ENCODE measurements around the gene OR4K1. TPM values are rescaled to one million over a fixed set of nuclear protein-coding genes. Genes with fewer than 3 reads are reported as not detected.

Gene OR4K1
- total RNA-seq, 1 experiment from 2014 or later = not detected

DNA sequence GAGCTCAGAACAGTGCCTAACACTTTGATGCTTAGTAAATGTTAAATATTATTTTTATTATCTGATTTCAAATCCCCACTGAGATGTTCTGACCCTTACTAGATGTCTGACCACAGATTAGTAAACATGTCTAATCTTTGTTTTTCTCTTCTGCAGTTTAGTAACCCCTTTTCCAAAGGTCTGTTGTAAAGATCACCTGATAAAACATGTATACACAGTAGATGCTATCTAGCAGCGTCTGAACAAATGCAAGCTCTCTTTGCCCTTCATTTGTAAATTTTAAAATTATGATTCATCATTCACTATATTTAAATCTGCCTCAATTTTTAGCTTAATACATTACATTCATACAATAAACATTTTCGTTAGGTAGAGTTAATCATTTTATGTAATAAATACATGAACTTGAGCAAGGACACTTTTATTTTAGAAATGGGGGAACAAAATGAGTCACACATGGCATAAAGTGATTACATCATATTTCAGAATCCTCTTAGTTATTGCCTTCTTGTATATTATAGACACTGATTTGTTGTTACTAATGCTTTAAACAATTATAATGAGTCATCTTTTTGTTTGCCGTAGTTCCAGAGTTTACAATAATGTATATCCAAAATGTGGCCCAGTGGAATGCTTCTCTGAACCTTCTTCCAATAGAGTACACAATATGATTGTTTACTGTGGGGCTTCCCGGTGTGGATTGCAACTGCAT lies 12.0 kb upstream of the OR4K1 start:
- Histone ChIP-seq H3K9me2 (ENCODE audit: insufficient read depth) (no peaks in the 10 kb centered on the region), H3K27ac (ENCODE audit: low read depth, low read length) (no peak overlapping the region), H3K4me1 (ENCODE audit: control insufficient read depth in 1 of 2, insufficient read depth in 2 of 2, low read length in 2 of 2) (no peaks in the 10 kb centered on the region), H3K9me3 (ENCODE audit: control insufficient read depth in 1 of 2, insufficient read depth in 1 of 2, low read depth in 1 of 2, low read length in 2 of 2) (peaks cover 29 to 44% of the 10 kb centered on the region in 2 experiments; a peak in 3 of 4 replicates), H3K9ac (ENCODE audit: low read length) (no peak overlapping the region), H3K36me3 (ENCODE audit: control insufficient read depth in 1 of 2, insufficient read depth in 2 of 2, low read length in 2 of 2) (no peaks in the 10 kb centered on the region), H3K4me2 (ENCODE audit: low read length) (no peak overlapping the region), H2AFZ (ENCODE audit: low read depth, low read length, poor library complexity, severe bottlenecking) (no peak overlapping the region), H3K27me3 (ENCODE audit: insufficient read depth, low read length) (no peaks in the 10 kb centered on the region), H3K79me2 (ENCODE audit: insufficient read depth, low read length) (no peaks in the 10 kb centered on the region), H4K20me1 (ENCODE audit: insufficient read depth) (no peaks in the 10 kb centered on the region), H3K4me3 (replicated peaks in 1 of 2; ENCODE audit: low read depth in 1 of 2, low read length in 2 of 2) (no peak overlapping the region)
- ChIA-PET RAD21 (ENCODE audit: low non-redundant PET in 1 of 2, low total read pairs in 2 of 2, uncharacterized antibody in 2 of 2, unreplicated experiment in 2 of 2) (no interaction called here), CTCF (no interaction called here), POLR2A (no interaction called here)
- TF ChIP-seq, protein P1, sequence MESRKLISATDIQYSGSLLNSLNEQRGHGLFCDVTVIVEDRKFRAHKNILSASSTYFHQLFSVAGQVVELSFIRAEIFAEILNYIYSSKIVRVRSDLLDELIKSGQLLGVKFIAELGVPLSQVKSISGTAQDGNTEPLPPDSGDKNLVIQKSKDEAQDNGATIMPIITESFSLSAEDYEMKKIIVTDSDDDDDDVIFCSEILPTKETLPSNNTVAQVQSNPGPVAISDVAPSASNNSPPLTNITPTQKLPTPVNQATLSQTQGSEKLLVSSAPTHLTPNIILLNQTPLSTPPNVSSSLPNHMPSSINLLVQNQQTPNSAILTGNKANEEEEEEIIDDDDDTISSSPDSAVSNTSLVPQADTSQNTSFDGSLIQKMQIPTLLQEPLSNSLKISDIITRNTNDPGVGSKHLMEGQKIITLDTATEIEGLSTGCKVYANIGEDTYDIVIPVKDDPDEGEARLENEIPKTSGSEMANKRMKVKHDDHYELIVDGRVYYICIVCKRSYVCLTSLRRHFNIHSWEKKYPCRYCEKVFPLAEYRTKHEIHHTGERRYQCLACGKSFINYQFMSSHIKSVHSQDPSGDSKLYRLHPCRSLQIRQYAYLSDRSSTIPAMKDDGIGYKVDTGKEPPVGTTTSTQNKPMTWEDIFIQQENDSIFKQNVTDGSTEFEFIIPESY (IDR thresholded peaks at IDR 0.05; ENCODE audit: extremely low read depth, insufficient replicate concordance, low read length) = no peak
- TF ChIP-seq, protein P2, sequence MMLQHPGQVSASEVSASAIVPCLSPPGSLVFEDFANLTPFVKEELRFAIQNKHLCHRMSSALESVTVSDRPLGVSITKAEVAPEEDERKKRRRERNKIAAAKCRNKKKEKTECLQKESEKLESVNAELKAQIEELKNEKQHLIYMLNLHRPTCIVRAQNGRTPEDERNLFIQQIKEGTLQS (IDR thresholded peaks at IDR 0.05) = no peak
- TF ChIP-seq ELF1 (IDR thresholded peaks at IDR 0.05; ENCODE audit: borderline replicate concordance, low read depth) (no peak), YY1 (IDR thresholded peaks at IDR 0.05; ENCODE audit: extremely low read depth, insufficient replicate concordance, low read depth, low read length) (no peak), SP1 (IDR thresholded peaks at IDR 0.05; ENCODE audit: low read depth) (no peak), JUND (IDR thresholded peaks at IDR 0.05) (no peak), POLR2AphosphoS5 (IDR thresholded peaks at IDR 0.05; ENCODE audit: low read depth, low read length) (no peak), POLR2A (IDR thresholded peaks at IDR 0.05; ENCODE audit: borderline replicate concordance, extremely low read depth, insufficient read depth, insufficient read length) (no peak), TCF7L2 (IDR thresholded peaks at IDR 0.05; ENCODE audit: borderline replicate concordance, extremely low read depth, insufficient read depth, insufficient read length) (no peak), RAD21 (IDR thresholded peaks at IDR 0.05; ENCODE audit: low read depth) (no peak), SRF (IDR thresholded peaks at IDR 0.05; ENCODE audit: low read depth) (no peak), SIN3A (IDR thresholded peaks at IDR 0.05; ENCODE audit: low read depth) (no peak), EZH2 (IDR thresholded peaks at IDR 0.05) (no peak)
- TF ChIP-seq, protein P3, sequence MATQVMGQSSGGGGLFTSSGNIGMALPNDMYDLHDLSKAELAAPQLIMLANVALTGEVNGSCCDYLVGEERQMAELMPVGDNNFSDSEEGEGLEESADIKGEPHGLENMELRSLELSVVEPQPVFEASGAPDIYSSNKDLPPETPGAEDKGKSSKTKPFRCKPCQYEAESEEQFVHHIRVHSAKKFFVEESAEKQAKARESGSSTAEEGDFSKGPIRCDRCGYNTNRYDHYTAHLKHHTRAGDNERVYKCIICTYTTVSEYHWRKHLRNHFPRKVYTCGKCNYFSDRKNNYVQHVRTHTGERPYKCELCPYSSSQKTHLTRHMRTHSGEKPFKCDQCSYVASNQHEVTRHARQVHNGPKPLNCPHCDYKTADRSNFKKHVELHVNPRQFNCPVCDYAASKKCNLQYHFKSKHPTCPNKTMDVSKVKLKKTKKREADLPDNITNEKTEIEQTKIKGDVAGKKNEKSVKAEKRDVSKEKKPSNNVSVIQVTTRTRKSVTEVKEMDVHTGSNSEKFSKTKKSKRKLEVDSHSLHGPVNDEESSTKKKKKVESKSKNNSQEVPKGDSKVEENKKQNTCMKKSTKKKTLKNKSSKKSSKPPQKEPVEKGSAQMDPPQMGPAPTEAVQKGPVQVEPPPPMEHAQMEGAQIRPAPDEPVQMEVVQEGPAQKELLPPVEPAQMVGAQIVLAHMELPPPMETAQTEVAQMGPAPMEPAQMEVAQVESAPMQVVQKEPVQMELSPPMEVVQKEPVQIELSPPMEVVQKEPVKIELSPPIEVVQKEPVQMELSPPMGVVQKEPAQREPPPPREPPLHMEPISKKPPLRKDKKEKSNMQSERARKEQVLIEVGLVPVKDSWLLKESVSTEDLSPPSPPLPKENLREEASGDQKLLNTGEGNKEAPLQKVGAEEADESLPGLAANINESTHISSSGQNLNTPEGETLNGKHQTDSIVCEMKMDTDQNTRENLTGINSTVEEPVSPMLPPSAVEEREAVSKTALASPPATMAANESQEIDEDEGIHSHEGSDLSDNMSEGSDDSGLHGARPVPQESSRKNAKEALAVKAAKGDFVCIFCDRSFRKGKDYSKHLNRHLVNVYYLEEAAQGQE (IDR thresholded peaks at IDR 0.05; ENCODE audit: low read depth) = no peak
- TF ChIP-seq, protein P4, sequence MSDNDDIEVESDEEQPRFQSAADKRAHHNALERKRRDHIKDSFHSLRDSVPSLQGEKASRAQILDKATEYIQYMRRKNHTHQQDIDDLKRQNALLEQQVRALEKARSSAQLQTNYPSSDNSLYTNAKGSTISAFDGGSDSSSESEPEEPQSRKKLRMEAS (IDR thresholded peaks at IDR 0.05) = no peak
- DNase-seq (ENCODE audit: low read depth, low spot score) (no peak), ATAC-seq (no peak)
- BruUV-seq (replicated peaks) = no TSS peak
- intact Hi-C loops (cut with micrococcal nuclease) = no loop called here

All from HCT116 (cell line).